CD14-positive monocyte (primary cell): ENCODE results near the gene ITGA7. TPM values are rescaled to one million over a fixed set of nuclear protein-coding genes. Genes with fewer than 3 reads are reported as not detected.

Experiments
- DNase-seq, 3 donors: peaks; one replicate each; pipeline ENCODE4 v3.0.0-alpha.2; 2011 to 2022
- H2AFZ ChIP-seq: 2 replicates; pipeline ENCODE4 v1.6.0; 2012; ENCODE audit warnings: mild to moderate bottlenecking, low read depth, low read length, inconsistent platforms; ENCODE audit not compliant: insufficient read depth, poor library complexity, severe bottlenecking
- H3K27ac ChIP-seq, 2 donors: 1 replicate in 1 of 2; 2 replicates in 1 of 2; pipeline ENCODE4 v1.5.1; 2012 to 2013; ENCODE audit warnings: low read length in 2 of 2, control low read depth in 1 of 2, inconsistent platforms in 1 of 2, low read depth in 1 of 2, mild to moderate bottlenecking in 1 of 2
- H3K27me3 ChIP-seq, 2 donors: one replicate each; pipeline versions ENCODE4 v1.6.0 to v1.6.1; 2011 to 2013; ENCODE audit warnings: low read length in 2 of 2; ENCODE audit not compliant: control insufficient read depth in 2 of 2, insufficient read depth in 2 of 2
- H3K36me3 ChIP-seq, 2 donors: replicated peaks in 1 of 2; 1 replicate in 1 of 2; 2 replicates in 1 of 2; pipeline versions ENCODE4 v1.5.1 to v1.6.1; 2012 to 2013; ENCODE audit warnings: low read length in 2 of 2, control low read depth in 1 of 2, inconsistent platforms in 1 of 2, mild to moderate bottlenecking in 1 of 2; ENCODE audit not compliant: insufficient read depth in 2 of 2, control insufficient read depth in 1 of 2
- H3K4me1 ChIP-seq, 2 donors: 1 replicate in 1 of 2; 2 replicates in 1 of 2; pipeline versions ENCODE4 v1.5.1 to v1.6.1; 2012 to 2013; ENCODE audit warnings: low read length in 2 of 2, control low read depth in 1 of 2, inconsistent platforms in 1 of 2, mild to moderate bottlenecking in 1 of 2, moderate library complexity in 1 of 2; ENCODE audit not compliant: insufficient read depth in 2 of 2, control insufficient read depth in 1 of 2
- H3K4me2 ChIP-seq: replicated peaks from 2 replicates; pipeline ENCODE3; 2012; ENCODE audit warnings: low read length, moderate library complexity, mild to moderate bottlenecking; ENCODE audit not compliant: poor library complexity, severe bottlenecking; ENCODE audit errors: extremely low read depth
- H3K4me3 ChIP-seq, 3 experiments: fragments of 200-600 bp in 1 of 3; sonication (generic) in 1 of 3; replicated peaks in 1 of 3; 1 replicate in 2 of 3; 2 replicates in 1 of 3; pipeline ENCODE4 v1.5.1; 2011 to 2013; ENCODE audit warnings: low read length in 3 of 3, mild to moderate bottlenecking in 3 of 3, control low read depth in 2 of 3, low read depth in 2 of 3, inconsistent platforms in 1 of 3, moderate library complexity in 1 of 3
- H3K79me2 ChIP-seq: 2 replicates; pipeline ENCODE4 v1.6.0; 2012; ENCODE audit warnings: mild to moderate bottlenecking, control low read depth, inconsistent platforms, low read length, moderate library complexity; ENCODE audit not compliant: insufficient read depth
- H3K9ac ChIP-seq: 2 replicates; pipeline ENCODE4 v1.6.0; 2017; ENCODE audit warnings: low read length, mild to moderate bottlenecking; ENCODE audit not compliant: insufficient read depth, poor library complexity, severe bottlenecking
- H3K9me3 ChIP-seq, 2 donors: replicated peaks in 1 of 2; 1 replicate in 1 of 2; 2 replicates in 1 of 2; pipeline versions ENCODE4 v1.5.1 to v1.6.1; 2012 to 2013; ENCODE audit warnings: low read length in 2 of 2, control low read depth in 1 of 2; ENCODE audit not compliant: control insufficient read depth in 1 of 2, insufficient read depth in 1 of 2
- H4K20me1 ChIP-seq: 2 replicates; pipeline ENCODE4 v1.6.0; 2012; ENCODE audit warnings: mild to moderate bottlenecking, low read length, control low read depth, moderate library complexity; ENCODE audit not compliant: insufficient read depth
- H3K27ac Mint-ChIP-seq, 7 donors: one replicate each; pipeline ENCODE4 v1.8.0; 2020; ENCODE audit warnings: mild to moderate bottlenecking in 7 of 7, mixed read lengths in 7 of 7, moderate library complexity in 6 of 7, inconsistent platforms in 2 of 7
- H3K27me3 Mint-ChIP-seq, 3 donors: one replicate each; pipeline ENCODE4 v1.8.0; 2021 to 2022; ENCODE audit warnings: low read depth in 3 of 3, mild to moderate bottlenecking in 3 of 3, mixed read lengths in 3 of 3, moderate library complexity in 3 of 3, inconsistent platforms in 1 of 3
- H3K36me3 Mint-ChIP-seq, 2 donors: one replicate each; pipeline ENCODE4 v1.8.0; 2020; ENCODE audit warnings: mixed read lengths in 2 of 2, inconsistent platforms in 1 of 2, mild to moderate bottlenecking in 1 of 2
- H3K4me1 Mint-ChIP-seq: one replicate; pipeline ENCODE4 v1.8.0; 2020; ENCODE audit warnings: mild to moderate bottlenecking, mixed read lengths
- H3K4me3 Mint-ChIP-seq, 2 donors: one replicate each; pipeline ENCODE4 v1.8.0; 2020; ENCODE audit warnings: mild to moderate bottlenecking in 2 of 2, mixed read lengths in 2 of 2, moderate library complexity in 1 of 2
- H3K9me3 Mint-ChIP-seq, 7 donors: one replicate each; pipeline ENCODE4 v1.8.0; 2020 to 2022; ENCODE audit warnings: mixed read lengths in 7 of 7, mild to moderate bottlenecking in 6 of 7, moderate library complexity in 6 of 7, inconsistent platforms in 2 of 7
- CTCF ChIP-seq: fragments of 200-600 bp; IDR thresholded peaks from one replicate; pipeline ENCODE4 v1.8.0; 2022; ENCODE audit warnings: antibody characterized with exemption, mild to moderate bottlenecking
- WGBS: methylation state at CpG from one replicate; pipeline ENCODE4 v1.1.5; 2013; ENCODE audit warnings: missing lambda C conversion rate; ENCODE audit not compliant: insufficient coverage; 5-methylcytosine and 5-hydroxymethylcytosine counted together
- intact Hi-C, 2 donors: fragments of 100-400 bp; cut with micrococcal nuclease; formaldehyde crosslinking; loops; one replicate each; pipeline versions ENCODE4 v1.15.0 to v1.15.1; 2023
- polyA plus RNA-seq, 3 donors: library from polyadenylated mRNA; depleted of rRNA in 1 of 3; unstranded in 2 of 3; stranded (reverse) in 1 of 3; fragments of 300-500 nt in 2 of 3; fragments of >200 nt in 1 of 3; fragmentation: Illumina TruSeq in 2 of 3; gene quantifications; 1 replicate in 2 of 3; 2 replicates in 1 of 3; pipeline ENCODE4 v1.2.3, GENCODE V29; 2012 to 2021

The ITGA7 gene
- polyA plus RNA-seq, 3 donors, result 0.23 to 3.3 (median 0.55) TPM

GRCh38 chr12:55686366-55687010 is 21.2 kb downstream of the ITGA7 start:
- H3K4me1 Mint-ChIP-seq, result peaks cover 21% of the 10 kb centered on the region
- Histone ChIP-seq H4K20me1 (no peaks in the 10 kb centered on the region), H3K36me3 (no peaks in the 10 kb centered on the region), H3K9ac (no peak overlapping the region), H3K4me1 (peaks cover 8 to 13% of the 10 kb centered on the region in 2 donors), H3K9me3 (no peaks in the 10 kb centered on the region), H3K4me2 (no peak overlapping the region), H2AFZ (no peak overlapping the region), H3K27me3 (no peaks in the 10 kb centered on the region), H3K79me2 (no peaks in the 10 kb centered on the region), H3K27ac (no peak overlapping the region), H3K4me3 (no peak overlapping the region)
- intact Hi-C loops, result no loop called here
- peaks cover 2 to 7% (median 6%) of the 10 kb centered on the region in 3 donors for H3K27me3 Mint-ChIP-seq
- no peaks in the 10 kb centered on the region for H3K9me3 Mint-ChIP-seq
- no peak overlapping the region for H3K27ac Mint-ChIP-seq
- peaks cover 5% of the 10 kb centered on the region in 2 donors for H3K36me3 Mint-ChIP-seq
- whole genome bisulfite sequencing, result 98% methylated on average over 9 of the region's 9 CpGs
- H3K4me3 Mint-ChIP-seq, result no peak overlapping the region
- no peak for DNase-seq
- TF ChIP-seq CTCF, result no peak

- no peaks in the 10 kb centered on the region for H3K9me3 Mint-ChIP-seq
- peaks cover 4 to 7% (median 6%) of the 10 kb centered on the region in 3 donors for H3K27me3 Mint-ChIP-seq
- peaks cover 5% of the 10 kb centered on the region in 2 donors for H3K36me3 Mint-ChIP-seq
- no peak overlapping the region for H3K4me3 ChIP-seq
- no peak overlapping the region for H3K27ac ChIP-seq
- no peaks in the 10 kb centered on the region for H4K20me1 ChIP-seq
- H3K9ac ChIP-seq, result no peak overlapping the region
- H3K4me1 ChIP-seq, result peaks cover 15 to 21% of the 10 kb centered on the region in 2 donors
- WGBS, result 98% methylated on average over 5 of the region's 5 CpGs
- H2AFZ ChIP-seq, result no peak overlapping the region
- intact Hi-C loops, result no loop called here
- no peak for DNase-seq
- H3K9me3 ChIP-seq, result no peaks in the 10 kb centered on the region
- no peaks in the 10 kb centered on the region for H3K36me3 ChIP-seq
- H3K27ac Mint-ChIP-seq, result no peak overlapping the region
- H3K4me1 Mint-ChIP-seq, result peaks cover 29% of the 10 kb centered on the region
- TF ChIP-seq CTCF, result no peak
- H3K79me2 ChIP-seq, result no peaks in the 10 kb centered on the region
- H3K4me3 Mint-ChIP-seq, result no peak overlapping the region
- H3K27me3 ChIP-seq, result no peaks in the 10 kb centered on the region
- no peak overlapping the region for H3K4me2 ChIP-seq
Measured at GRCh38 chr12:55685671-55686070, 22.0 kb downstream of the ITGA7 start.
